GM19438 (cell line): ENCODE results near the gene TEX22.

Experiments
- ATAC-seq: cut with Tn5 transposase; IDR thresholded peaks from one replicate; pipeline ENCODE4 v1.9.1; 2021; ENCODE audit warnings: low read depth; ENCODE audit not compliant: unreplicated experiment

TEX22 gene

GRCh38 chr14:105436891-105437722 lies 38.8 kb downstream of the TEX22 start:
- no peak for ATAC-seq

GRCh38 chr14:105437723-105438500 lies 39.6 kb downstream of the TEX22 start:
- ATAC-seq = no peak

GRCh38 chr14:105439179-105439578 lies 40.8 kb downstream of the TEX22 start:
- no peak for ATAC-seq

GRCh38 chr14:105439710-105440553 lies 41.6 kb downstream of the TEX22 start:
- no peak for ATAC-seq

GRCh38 chr14:105440554-105440900 lies 42.2 kb downstream of the TEX22 start:
- ATAC-seq = no peak

GRCh38 chr14:105440992-105441391 lies 42.7 kb downstream of the TEX22 start:
- ATAC-seq = no peak

- ATAC-seq = no peak
These were observed 43.8 kb downstream of the TEX22 start for GRCh38 chr14:105442125-105442524.

GRCh38 chr14:105442834-105443233 lies 44.5 kb downstream of the TEX22 start:
- no peak for ATAC-seq

GRCh38 chr14:105444859-105445258 lies 46.5 kb downstream of the TEX22 start:
- no peak for ATAC-seq

GRCh38 chr14:105445290-105445689 lies 47.0 kb downstream of the TEX22 start:
- no peak for ATAC-seq

GRCh38 chr14:105445901-105446845 lies 47.8 kb downstream of the TEX22 start:
- no peak for ATAC-seq

GRCh38 chr14:105446971-105447370 lies 48.6 kb downstream of the TEX22 start:
- ATAC-seq = no peak

GRCh38 chr14:105447651-105448640 lies 49.6 kb downstream of the TEX22 start:
- no peak for ATAC-seq

- ATAC-seq = no peak
These were observed 50.4 kb downstream of the TEX22 start for GRCh38 chr14:105448706-105449111.

- ATAC-seq = no peak
These were observed 51.2 kb downstream of the TEX22 start for GRCh38 chr14:105449276-105450122.

GRCh38 chr14:105450123-105450505 lies 51.8 kb downstream of the TEX22 start:
- ATAC-seq = no peak

GRCh38 chr14:105450864-105451720 lies 52.8 kb downstream of the TEX22 start:
- ATAC-seq = no peak
